Inferior parietal cortex (tissue), 1 donor: ENCODE measurements around the gene ATRN.
"Not testable (repeated sequence)": the region's sequence is repeated elsewhere in the genome, so short reads cannot be mapped to it uniquely, and the experiment has no call there.

Source experiments
- DNase-seq: peaks from one replicate; pipeline ENCODE4 v3.0.0-alpha.2; 2016; ENCODE audit errors: extremely low spot score

Gene ATRN

GRCh38 chr20:3470208-3470626 is 601 bp upstream of the ATRN start:
- DNase-seq: no peak

- DNase-seq: no peak
These were observed 691 bp downstream of the ATRN start for GRCh38 chr20:3471397-3472021.

- no peak for DNase-seq
These were observed 1.3 kb downstream of the ATRN start for GRCh38 chr20:3472105-3472504.

- DNase-seq: no peak
These were observed 2.5 kb downstream of the ATRN start for GRCh38 chr20:3473324-3473723.

GRCh38 chr20:3473944-3474343 is 3.1 kb downstream of the ATRN start:
- no peak for DNase-seq

GRCh38 chr20:3477003-3477860 is 6.4 kb downstream of the ATRN start:
- DNase-seq: not testable (repeated sequence)

GRCh38 chr20:3477861-3478544 is 7.2 kb downstream of the ATRN start:
- no peak for DNase-seq

GRCh38 chr20:3479025-3479424 is 8.2 kb downstream of the ATRN start:
- no peak for DNase-seq

GRCh38 chr20:3479759-3480615 is 9.2 kb downstream of the ATRN start:
- DNase-seq: no peak

GRCh38 chr20:3483309-3483708 is 12.5 kb downstream of the ATRN start:
- DNase-seq: no peak

GRCh38 chr20:3483784-3484183 is 13.0 kb downstream of the ATRN start:
- no peak for DNase-seq

- DNase-seq: no peak
These were observed 15.1 kb downstream of the ATRN start for GRCh38 chr20:3485913-3486312.

- DNase-seq: no peak
These were observed 16.0 kb downstream of the ATRN start for GRCh38 chr20:3486850-3487249.

GRCh38 chr20:3492669-3493068 is 21.9 kb downstream of the ATRN start:
- DNase-seq: no peak

- DNase-seq: no peak
These were observed 23.4 kb downstream of the ATRN start for GRCh38 chr20:3494218-3494617.

GRCh38 chr20:3502878-3503277 is 32.1 kb downstream of the ATRN start:
- DNase-seq: no peak

GRCh38 chr20:3505148-3505547 is 34.3 kb downstream of the ATRN start:
- DNase-seq: no peak

GRCh38 chr20:3509064-3509463 is 38.2 kb downstream of the ATRN start:
- no peak for DNase-seq

- DNase-seq: no peak
These were observed 39.3 kb downstream of the ATRN start for GRCh38 chr20:3510110-3510509.

GRCh38 chr20:3512239-3512638 is 41.4 kb downstream of the ATRN start:
- not testable (repeated sequence) for DNase-seq

- DNase-seq: no peak
These were observed 43.3 kb downstream of the ATRN start for GRCh38 chr20:3514012-3514642.
